Retinal pigment epithelial cell (primary cell): Measurements from ENCODE around the gene SKI.

Source experiments
- DNase-seq: peaks from one replicate; pipeline ENCODE4 v3.0.0-alpha.2; 2010; ENCODE audit warnings: low read depth
- H3K4me3 ChIP-seq: 2 replicates; pipeline ENCODE4 v1.5.1; 2011; ENCODE audit warnings: mild to moderate bottlenecking, low read length, control low read depth, moderate library complexity
- TF ChIP-seq, protein P1 (sequence below): conservative IDR thresholded peaks from 2 replicates; pipeline ENCODE4 v1.5.1; 2011; ENCODE audit warnings: low read depth, low read length, control low read depth, inconsistent platforms

Gene SKI

DNA sequence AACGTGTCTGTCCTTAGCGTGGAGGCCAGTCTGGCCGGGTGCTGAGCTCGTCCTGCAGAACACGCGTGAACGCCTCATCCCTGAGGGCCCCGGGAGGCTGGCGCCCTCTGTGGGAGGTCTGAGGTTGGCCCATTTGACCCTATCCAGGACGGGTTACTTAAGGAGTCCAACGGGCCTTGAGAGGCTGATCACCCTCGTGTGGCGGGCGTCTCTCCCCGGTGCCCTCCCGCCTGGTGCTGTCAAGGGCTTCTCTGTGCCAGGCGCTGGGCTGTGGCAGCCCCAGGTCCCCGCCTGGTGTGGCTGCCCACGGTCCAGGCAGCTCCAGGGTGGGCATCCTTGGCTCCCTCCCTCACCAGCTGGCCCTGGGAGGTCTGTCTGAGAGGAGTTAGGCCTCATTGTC, 9.7 kb downstream of the SKI start:
- H3K4me3 ChIP-seq, result no peak overlapping the region
- TF ChIP-seq, protein P1, sequence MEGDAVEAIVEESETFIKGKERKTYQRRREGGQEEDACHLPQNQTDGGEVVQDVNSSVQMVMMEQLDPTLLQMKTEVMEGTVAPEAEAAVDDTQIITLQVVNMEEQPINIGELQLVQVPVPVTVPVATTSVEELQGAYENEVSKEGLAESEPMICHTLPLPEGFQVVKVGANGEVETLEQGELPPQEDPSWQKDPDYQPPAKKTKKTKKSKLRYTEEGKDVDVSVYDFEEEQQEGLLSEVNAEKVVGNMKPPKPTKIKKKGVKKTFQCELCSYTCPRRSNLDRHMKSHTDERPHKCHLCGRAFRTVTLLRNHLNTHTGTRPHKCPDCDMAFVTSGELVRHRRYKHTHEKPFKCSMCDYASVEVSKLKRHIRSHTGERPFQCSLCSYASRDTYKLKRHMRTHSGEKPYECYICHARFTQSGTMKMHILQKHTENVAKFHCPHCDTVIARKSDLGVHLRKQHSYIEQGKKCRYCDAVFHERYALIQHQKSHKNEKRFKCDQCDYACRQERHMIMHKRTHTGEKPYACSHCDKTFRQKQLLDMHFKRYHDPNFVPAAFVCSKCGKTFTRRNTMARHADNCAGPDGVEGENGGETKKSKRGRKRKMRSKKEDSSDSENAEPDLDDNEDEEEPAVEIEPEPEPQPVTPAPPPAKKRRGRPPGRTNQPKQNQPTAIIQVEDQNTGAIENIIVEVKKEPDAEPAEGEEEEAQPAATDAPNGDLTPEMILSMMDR, result peak; percentile 36
- no peak for DNase-seq

DNA sequence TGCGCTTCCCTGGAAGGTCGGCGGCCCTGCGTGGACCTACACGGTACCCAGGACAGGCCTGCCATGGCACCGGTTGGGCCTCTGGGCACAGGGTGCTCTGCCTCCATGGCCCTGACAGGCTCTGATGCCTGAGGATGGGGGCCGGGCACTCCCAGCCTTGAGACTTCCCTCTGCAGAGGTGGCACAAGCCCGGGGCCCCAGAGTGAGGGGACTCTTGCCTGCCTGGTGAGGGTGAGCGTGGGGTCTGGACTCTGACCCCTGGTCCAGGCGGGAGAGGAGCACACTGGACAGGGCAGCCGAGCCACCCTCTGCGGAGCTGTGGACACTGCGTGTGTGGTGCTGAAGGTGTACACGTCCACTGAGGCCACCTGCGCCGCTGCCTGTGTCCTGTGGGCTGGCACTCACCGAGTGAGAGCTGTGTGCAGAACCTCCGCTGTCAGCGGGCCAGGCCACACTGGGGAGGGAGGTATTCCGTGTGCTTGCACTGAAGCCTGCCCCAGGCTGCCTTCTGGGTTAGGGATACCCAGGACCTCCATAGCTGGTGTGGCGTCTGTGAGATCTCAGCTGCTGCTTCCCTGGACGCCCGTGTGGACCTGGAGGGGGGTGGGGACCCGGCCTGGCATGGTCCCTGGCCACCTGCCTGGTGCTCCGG, 10.4 kb downstream of the SKI start:
- DNase-seq, result no peak
- TF ChIP-seq, protein P1, result no peak
- no peak overlapping the region for H3K4me3 ChIP-seq

DNA sequence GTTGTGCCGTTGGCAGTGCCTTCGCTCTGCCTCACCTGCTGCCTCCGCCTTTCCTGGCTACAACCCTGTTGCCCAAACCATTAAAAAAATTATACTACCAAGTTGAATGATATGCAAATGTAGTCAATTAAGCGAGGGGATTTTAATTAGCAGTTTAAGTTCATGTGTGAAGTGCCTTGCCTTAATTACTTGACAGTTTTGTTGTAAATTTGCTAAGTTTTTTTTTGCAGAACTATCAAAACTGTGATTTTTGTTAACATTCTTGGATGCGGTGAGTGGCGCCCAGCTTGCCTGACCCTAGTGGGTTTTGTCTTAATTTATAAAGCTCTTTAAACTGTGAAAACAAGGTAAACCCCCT, 10.9 kb downstream of the SKI start:
- DNase-seq, result no peak
- no peak overlapping the region for H3K4me3 ChIP-seq
- TF ChIP-seq, protein P1, result no peak

DNA sequence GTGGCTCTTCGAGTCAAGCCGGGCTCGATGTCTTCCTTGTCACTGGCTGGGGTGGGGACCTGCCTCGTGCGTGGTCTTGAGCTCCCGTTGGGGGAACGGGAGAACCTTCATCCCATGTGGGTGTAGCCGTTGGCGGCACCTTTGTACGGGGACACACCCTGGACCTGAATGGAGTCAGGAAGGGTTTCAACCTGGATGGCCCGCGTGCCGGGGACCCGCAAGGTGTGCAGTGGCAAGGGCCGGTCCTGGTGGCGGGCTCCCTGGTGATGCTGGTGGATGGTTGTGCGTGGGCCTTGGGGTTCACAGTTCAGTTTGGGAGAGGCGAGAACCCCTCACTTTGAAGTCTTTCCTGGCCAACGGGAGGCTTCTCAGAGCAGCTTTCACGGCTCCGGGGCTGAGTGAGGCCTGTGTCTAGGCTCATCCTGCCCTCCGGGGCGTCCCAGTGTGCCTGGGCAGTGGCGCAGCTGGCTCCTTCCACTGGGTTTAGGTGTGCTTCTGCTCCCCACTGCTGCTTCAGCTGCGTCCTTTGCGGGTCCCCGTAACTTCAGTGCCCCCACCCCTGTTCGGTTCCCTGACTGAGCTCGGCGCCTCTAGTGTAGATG, 11.4 kb downstream of the SKI start:
- DNase-seq, result no peak
- H3K4me3 ChIP-seq, result no peak overlapping the region

GRCh38 chr1:2240270-2241156, 12.4 kb downstream of the SKI start:
- peak; percentile 71 for DNase-seq
- TF ChIP-seq, protein P1, result no peak
- H3K4me3 ChIP-seq, result no peak overlapping the region

More for the DNA sequence above, 11.4 kb downstream of the SKI start:
- TF ChIP-seq, protein P1, result no peak

- DNase-seq, result no peak
- TF ChIP-seq, protein P1, result no peak
- H3K4me3 ChIP-seq, result no peak overlapping the region
Observed at GRCh38 chr1:2241820-2242219, 13.7 kb downstream of the SKI start.
